ENCODE data around the gene EXOC3L4.
A peak's percentile ranks its signal among the peaks of the same experiment; 100 is the strongest.

EXOC3L4 gene

DNA sequence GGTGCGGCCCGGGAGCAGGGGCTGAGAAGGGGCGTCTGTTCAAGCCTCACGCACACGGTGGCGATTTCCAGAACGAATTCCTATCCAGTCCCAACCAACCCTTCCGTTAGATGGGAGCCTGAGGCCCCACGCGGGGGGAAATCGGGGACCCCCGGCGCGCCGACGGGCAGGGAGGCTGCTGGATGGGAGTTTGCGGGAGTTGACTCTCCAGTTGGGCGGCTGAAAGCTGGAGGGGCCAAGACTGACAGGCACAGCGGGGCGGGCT is 9.8 kb downstream of the EXOC3L4 start:
- H3K27ac ChIP-seq (ENCODE audit: low read depth, low read length): no peak overlapping the region
- no peaks in the 10 kb centered on the region for H3K9me3 ChIP-seq (ENCODE audit: control insufficient read depth, insufficient read depth, low read length)
- H3K4me3 ChIP-seq (ENCODE audit: low read length): no peak overlapping the region
- H3K4me1 ChIP-seq (ENCODE audit: control insufficient read depth, low read length): peaks cover 60% of the 10 kb centered on the region
- H3K4me2 ChIP-seq (ENCODE audit: low read length): no peak overlapping the region
- no peaks in the 10 kb centered on the region for H3K79me2 ChIP-seq (ENCODE audit: control insufficient read depth, low read length)
- H3K27me3 ChIP-seq (ENCODE audit: control insufficient read depth, low read length): peaks cover 10% of the 10 kb centered on the region
- no peaks in the 10 kb centered on the region for H3K9me2 ChIP-seq (replicated peaks; ENCODE audit: control insufficient read depth, low read length)
- TF ChIP-seq, protein P1, sequence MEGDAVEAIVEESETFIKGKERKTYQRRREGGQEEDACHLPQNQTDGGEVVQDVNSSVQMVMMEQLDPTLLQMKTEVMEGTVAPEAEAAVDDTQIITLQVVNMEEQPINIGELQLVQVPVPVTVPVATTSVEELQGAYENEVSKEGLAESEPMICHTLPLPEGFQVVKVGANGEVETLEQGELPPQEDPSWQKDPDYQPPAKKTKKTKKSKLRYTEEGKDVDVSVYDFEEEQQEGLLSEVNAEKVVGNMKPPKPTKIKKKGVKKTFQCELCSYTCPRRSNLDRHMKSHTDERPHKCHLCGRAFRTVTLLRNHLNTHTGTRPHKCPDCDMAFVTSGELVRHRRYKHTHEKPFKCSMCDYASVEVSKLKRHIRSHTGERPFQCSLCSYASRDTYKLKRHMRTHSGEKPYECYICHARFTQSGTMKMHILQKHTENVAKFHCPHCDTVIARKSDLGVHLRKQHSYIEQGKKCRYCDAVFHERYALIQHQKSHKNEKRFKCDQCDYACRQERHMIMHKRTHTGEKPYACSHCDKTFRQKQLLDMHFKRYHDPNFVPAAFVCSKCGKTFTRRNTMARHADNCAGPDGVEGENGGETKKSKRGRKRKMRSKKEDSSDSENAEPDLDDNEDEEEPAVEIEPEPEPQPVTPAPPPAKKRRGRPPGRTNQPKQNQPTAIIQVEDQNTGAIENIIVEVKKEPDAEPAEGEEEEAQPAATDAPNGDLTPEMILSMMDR (IDR thresholded peaks at IDR 0.05; ENCODE audit: low read depth, low read length, poor library complexity, severe bottlenecking): no peak
- TF ChIP-seq EZH2phosphoT487 (IDR thresholded peaks at IDR 0.05; ENCODE audit: borderline replicate concordance, low read length): no peak
- H4K20me1 ChIP-seq (ENCODE audit: control insufficient read depth, insufficient read depth, low read depth, low read length): no peaks in the 10 kb centered on the region
- H3K36me3 ChIP-seq (ENCODE audit: control insufficient read depth, low read length): no peaks in the 10 kb centered on the region
- H3F3A ChIP-seq (ENCODE audit: control insufficient read depth, insufficient read depth): no peaks in the 10 kb centered on the region

- Histone ChIP-seq H3K27me3 (ENCODE audit: control insufficient read depth, low read length) (peaks cover 10% of the 10 kb centered on the region), H3K36me3 (ENCODE audit: control insufficient read depth, low read length) (no peaks in the 10 kb centered on the region), H3F3A (ENCODE audit: control insufficient read depth, insufficient read depth) (no peaks in the 10 kb centered on the region), H3K4me3 (ENCODE audit: low read length) (peak overlapping the region; percentile 18), H3K79me2 (ENCODE audit: control insufficient read depth, low read length) (no peaks in the 10 kb centered on the region), H4K20me1 (ENCODE audit: control insufficient read depth, insufficient read depth, low read depth, low read length) (no peaks in the 10 kb centered on the region), H3K9me2 (replicated peaks; ENCODE audit: control insufficient read depth, low read length) (no peaks in the 10 kb centered on the region), H3K27ac (ENCODE audit: low read depth, low read length) (peak overlapping the region; percentile 59), H3K4me1 (ENCODE audit: control insufficient read depth, low read length) (peaks cover 63% of the 10 kb centered on the region), H3K9me3 (ENCODE audit: control insufficient read depth, insufficient read depth, low read length) (no peaks in the 10 kb centered on the region), H3K4me2 (ENCODE audit: low read length) (peak overlapping the region; percentile 53)
- TF ChIP-seq, protein P1 (IDR thresholded peaks at IDR 0.05; ENCODE audit: low read depth, low read length, poor library complexity, severe bottlenecking): peak; percentile 95
- no peak for TF ChIP-seq EZH2phosphoT487 (IDR thresholded peaks at IDR 0.05; ENCODE audit: borderline replicate concordance, low read length)
These were observed 10.3 kb downstream of the EXOC3L4 start for GRCh38 chr14:103104654-103105452.

DNA sequence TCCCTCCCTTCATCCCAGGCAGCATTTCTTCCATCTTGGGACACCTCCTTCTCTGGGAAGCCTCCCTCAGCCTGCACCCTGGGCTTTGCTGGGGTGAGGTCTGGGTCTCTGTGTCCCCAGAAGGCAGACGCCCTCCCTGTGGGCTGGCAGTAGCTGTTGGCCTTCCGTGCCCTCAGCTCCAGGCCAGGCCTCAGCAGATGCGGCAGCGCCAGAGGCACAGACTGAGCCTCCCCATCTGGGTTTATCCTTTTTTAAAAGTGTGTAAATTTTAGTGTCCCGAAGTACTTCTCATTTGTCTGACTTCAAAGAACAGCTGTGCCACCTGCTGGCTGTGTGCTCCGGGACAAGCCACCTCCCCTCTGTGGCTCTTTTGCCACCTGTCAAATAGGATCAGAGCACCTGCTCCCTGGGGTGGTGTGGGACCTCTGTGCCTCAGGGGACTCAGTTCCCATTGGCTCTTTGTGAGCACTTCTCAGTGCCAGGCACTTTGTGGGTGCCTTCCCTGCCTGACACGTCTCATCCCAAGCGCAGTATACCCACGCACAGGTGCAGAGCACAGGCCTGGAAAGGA is 11.1 kb downstream of the EXOC3L4 start:
- H3K4me1 ChIP-seq (ENCODE audit: control insufficient read depth, low read length): peaks cover 63% of the 10 kb centered on the region
- no peaks in the 10 kb centered on the region for H3K36me3 ChIP-seq (ENCODE audit: control insufficient read depth, low read length)

More for the DNA sequence above, 11.1 kb downstream of the EXOC3L4 start:
- H3K79me2 ChIP-seq (ENCODE audit: control insufficient read depth, low read length): no peaks in the 10 kb centered on the region
- H3K9me2 ChIP-seq (replicated peaks; ENCODE audit: control insufficient read depth, low read length): no peaks in the 10 kb centered on the region
- TF ChIP-seq, protein P1 (IDR thresholded peaks at IDR 0.05; ENCODE audit: low read depth, low read length, poor library complexity, severe bottlenecking): peak; percentile 43
- TF ChIP-seq EZH2phosphoT487 (IDR thresholded peaks at IDR 0.05; ENCODE audit: borderline replicate concordance, low read length): no peak
- H3K27me3 ChIP-seq (ENCODE audit: control insufficient read depth, low read length): peaks cover 10% of the 10 kb centered on the region
- H3K9me3 ChIP-seq (ENCODE audit: control insufficient read depth, insufficient read depth, low read length): no peaks in the 10 kb centered on the region
- peak overlapping the region; percentile 59 for H3K27ac ChIP-seq (ENCODE audit: low read depth, low read length)
- no peaks in the 10 kb centered on the region for H4K20me1 ChIP-seq (ENCODE audit: control insufficient read depth, insufficient read depth, low read depth, low read length)
- H3K4me3 ChIP-seq (ENCODE audit: low read length): peak overlapping the region; percentile 18
- peaks cover 5% of the 10 kb centered on the region for H3F3A ChIP-seq (ENCODE audit: control insufficient read depth, insufficient read depth)
- peak overlapping the region; percentile 53 for H3K4me2 ChIP-seq (ENCODE audit: low read length)
